Measurements from ENCODE around the gene ZNF454. TPM values are rescaled to one million over a fixed set of nuclear protein-coding genes. Genes with fewer than 3 reads are reported as not detected.

ZNF454 gene
- total RNA-seq, 1 experiment from 2014 or later = not detected

- Histone ChIP-seq H4K20me1 (ENCODE audit: control insufficient read depth, insufficient read depth, insufficient read length) (no peaks in the 10 kb centered on the region), H4K91ac (ENCODE audit: insufficient read length, low read depth, low read length) (no peak overlapping the region), H3K27ac (ENCODE audit: insufficient read length, low read depth, low read length) (no peak overlapping the region), H2BK12ac (ENCODE audit: insufficient read length, low read depth, low read length) (no peak overlapping the region), H3K56ac (ENCODE audit: insufficient read length, low read depth, low read length) (no peak overlapping the region), H3K9ac (ENCODE audit: extremely low read depth, insufficient read length, low read length) (no peak overlapping the region), H2AK5ac (ENCODE audit: insufficient read length, low read length) (no peak overlapping the region), H2BK15ac (ENCODE audit: low read depth, low read length) (no peak overlapping the region), H3K9me3 (ENCODE audit: control insufficient read depth, low read depth, low read length) (peaks cover 37% of the 10 kb centered on the region), H3K27me3 (ENCODE audit: insufficient read depth, low read length) (peaks cover 18% of the 10 kb centered on the region), H3K79me1 (ENCODE audit: insufficient read depth, low read depth, low read length, poor library complexity, severe bottlenecking) (no peaks in the 10 kb centered on the region), H3T11ph (ENCODE audit: low read length) (no peak overlapping the region), H2BK120ac (ENCODE audit: low read depth, low read length, poor library complexity, severe bottlenecking) (no peak overlapping the region), H3K18ac (ENCODE audit: insufficient read length, low read depth, low read length) (no peak overlapping the region), H3K23me2 (ENCODE audit: insufficient read length, low read depth, low read length, poor library complexity, severe bottlenecking) (peaks cover 2% of the 10 kb centered on the region), H3K4me2 (ENCODE audit: insufficient read depth, insufficient read length, low read length) (no peak overlapping the region), H3K4me1 (ENCODE audit: insufficient read depth, low read length) (no peaks in the 10 kb centered on the region), H4K8ac (replicated peaks; ENCODE audit: insufficient read length, low read depth, low read length) (no peak overlapping the region), H2AFZ (ENCODE audit: low read length) (no peak overlapping the region), H2BK20ac (ENCODE audit: low read depth, low read length, poor library complexity, severe bottlenecking) (no peak overlapping the region), H3K4ac (ENCODE audit: low read depth, low read length) (no peak overlapping the region), H3K23ac (ENCODE audit: insufficient read length, low read depth, low read length) (no peak overlapping the region), H4K5ac (ENCODE audit: insufficient read length, low read depth, low read length) (no peak overlapping the region), H3K14ac (ENCODE audit: insufficient read depth, low read length) (no peak overlapping the region), H3K79me2 (ENCODE audit: insufficient read depth, low read length) (no peaks in the 10 kb centered on the region), H2BK5ac (ENCODE audit: insufficient read length, low read length) (no peak overlapping the region)
- Mint-ChIP-seq H3K4me1 (peaks cover 3 to 6% of the 10 kb centered on the region in 2 experiments), H3K4me3 (no peak overlapping the region), H3K9me3 (peaks cover 41 to 70% of the 10 kb centered on the region in 2 experiments), H3K27ac (no peak overlapping the region), H3K36me3 (ENCODE audit: insufficient read depth in 1 of 3, low read depth in 3 of 3) (peaks cover 4 to 15% (median 14%) of the 10 kb centered on the region in 3 experiments; a peak in 6 of 7 replicates), H3K27me3 (ENCODE audit: low read depth) (peaks cover 45% of the 10 kb centered on the region)
- TF ChIP-seq CTCF (conservative IDR thresholded peaks at IDR 0.05) = no peak
- no CpG with 5 or more reads among the region's 12 CpGs for WGBS (ENCODE audit: extremely low coverage, insufficient read length, low lambda C conversion rate)
- no peak for DNase-seq
These were observed 49.5 kb downstream of the ZNF454 start for GRCh38 chr5:178990491-178990890.
